ENCODE data around the gene NCAM2.

NCAM2 gene

DNA sequence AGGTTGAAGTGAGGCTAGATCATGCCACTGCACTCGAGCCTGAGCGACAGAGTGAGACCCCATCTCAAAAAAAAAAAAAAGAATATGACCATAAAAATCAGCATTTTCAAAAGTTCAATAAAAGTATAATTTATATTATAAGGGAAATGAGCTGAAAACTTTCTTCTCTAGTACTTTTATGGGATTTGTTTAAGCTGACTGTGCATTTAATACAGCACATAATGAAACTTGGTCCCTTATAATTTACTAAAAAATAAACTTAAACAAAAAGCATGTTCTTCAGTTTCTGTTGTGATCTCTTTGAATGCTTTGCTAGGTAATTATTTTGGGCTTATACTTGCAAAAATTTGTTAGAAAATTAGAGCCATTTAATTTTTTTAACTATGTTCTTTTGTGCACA, 77.8 kb downstream of the NCAM2 start:
- TF ChIP-seq, protein P1, sequence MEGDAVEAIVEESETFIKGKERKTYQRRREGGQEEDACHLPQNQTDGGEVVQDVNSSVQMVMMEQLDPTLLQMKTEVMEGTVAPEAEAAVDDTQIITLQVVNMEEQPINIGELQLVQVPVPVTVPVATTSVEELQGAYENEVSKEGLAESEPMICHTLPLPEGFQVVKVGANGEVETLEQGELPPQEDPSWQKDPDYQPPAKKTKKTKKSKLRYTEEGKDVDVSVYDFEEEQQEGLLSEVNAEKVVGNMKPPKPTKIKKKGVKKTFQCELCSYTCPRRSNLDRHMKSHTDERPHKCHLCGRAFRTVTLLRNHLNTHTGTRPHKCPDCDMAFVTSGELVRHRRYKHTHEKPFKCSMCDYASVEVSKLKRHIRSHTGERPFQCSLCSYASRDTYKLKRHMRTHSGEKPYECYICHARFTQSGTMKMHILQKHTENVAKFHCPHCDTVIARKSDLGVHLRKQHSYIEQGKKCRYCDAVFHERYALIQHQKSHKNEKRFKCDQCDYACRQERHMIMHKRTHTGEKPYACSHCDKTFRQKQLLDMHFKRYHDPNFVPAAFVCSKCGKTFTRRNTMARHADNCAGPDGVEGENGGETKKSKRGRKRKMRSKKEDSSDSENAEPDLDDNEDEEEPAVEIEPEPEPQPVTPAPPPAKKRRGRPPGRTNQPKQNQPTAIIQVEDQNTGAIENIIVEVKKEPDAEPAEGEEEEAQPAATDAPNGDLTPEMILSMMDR (IDR thresholded peaks at IDR 0.05), result no peak

DNA sequence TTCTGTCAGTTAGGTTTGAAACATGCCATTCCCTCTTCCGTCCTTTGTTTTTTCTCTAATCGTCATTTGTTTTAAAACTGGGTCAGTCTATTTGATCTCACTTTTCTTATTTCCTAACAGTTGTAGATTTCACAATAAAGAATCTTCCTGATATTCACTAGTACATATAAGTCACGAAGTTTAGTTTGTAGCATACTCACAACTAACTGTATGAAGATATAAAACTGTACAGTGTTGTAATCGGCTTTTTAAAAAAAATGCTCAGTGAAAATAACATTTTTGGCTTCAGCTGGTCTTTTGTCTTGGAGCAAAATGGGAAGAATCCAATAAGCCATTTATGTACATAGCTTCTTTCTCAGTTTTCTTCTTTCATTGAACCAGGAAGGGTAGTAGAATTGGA, 78.3 kb downstream of the NCAM2 start:
- TF ChIP-seq, protein P1 (IDR thresholded peaks at IDR 0.05), result no peak

DNA sequence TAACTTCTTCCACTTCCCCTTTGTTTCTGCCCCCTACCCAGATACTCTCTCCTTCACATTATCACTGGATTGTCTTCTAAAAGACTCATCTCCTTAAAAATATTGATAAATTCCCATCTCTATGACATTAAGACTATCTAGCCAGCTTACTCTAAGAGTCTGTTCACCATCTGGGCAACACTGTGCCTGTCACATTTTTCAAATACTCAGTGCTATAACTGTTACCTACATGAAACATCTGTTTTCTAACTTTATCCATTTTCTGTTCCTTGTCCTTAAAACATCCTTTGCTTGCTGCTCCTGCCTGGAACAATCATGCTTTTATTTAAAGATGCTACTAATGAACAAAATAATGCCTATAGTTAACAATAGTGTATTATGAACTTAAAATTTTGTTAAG, 81.4 kb downstream of the NCAM2 start:
- TF ChIP-seq, protein P1 (IDR thresholded peaks at IDR 0.05), result no peak

- TF ChIP-seq, protein P1 (IDR thresholded peaks at IDR 0.05), result no peak
Observed at GRCh38 chr21:21084179-21084578, 86.0 kb downstream of the NCAM2 start.

GRCh38 chr21:21085206-21085605, 87.0 kb downstream of the NCAM2 start:
- TF ChIP-seq, protein P1 (IDR thresholded peaks at IDR 0.05), result no peak

- TF ChIP-seq, protein P1 (IDR thresholded peaks at IDR 0.05), result no peak
Observed at GRCh38 chr21:21096956-21097355, 98.7 kb downstream of the NCAM2 start.

DNA sequence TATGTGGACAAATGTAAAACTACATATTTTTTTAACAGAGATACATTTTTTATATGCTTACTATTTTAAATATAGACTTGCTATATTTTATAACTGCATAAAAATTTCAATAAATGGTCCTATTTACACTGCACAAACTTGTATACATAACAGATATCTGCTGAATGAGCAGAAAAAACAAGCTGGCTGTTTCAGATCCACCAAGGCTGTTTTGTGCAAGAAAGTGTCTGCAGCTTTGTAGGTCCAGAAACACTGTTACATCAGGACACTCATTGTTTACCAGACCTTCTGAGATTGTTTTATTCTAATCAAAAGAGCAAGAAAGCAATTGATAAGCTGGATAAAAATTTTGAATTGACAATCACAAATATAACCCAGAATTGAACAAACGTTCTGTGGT, 99.3 kb downstream of the NCAM2 start:
- TF ChIP-seq, protein P1 (IDR thresholded peaks at IDR 0.05), result no peak

- TF ChIP-seq, protein P1 (IDR thresholded peaks at IDR 0.05), result no peak
Observed at GRCh38 chr21:21101911-21102310, 103.7 kb downstream of the NCAM2 start.

Measured in LNCAP (cell line).